Stimulated activated CD4-positive, alpha-beta T cell treated with anti-CD3 and anti-CD28 coated beads, Interleukin-1b, Interleukin-23, amount 100 ng/mL, for 4 hours (primary cell): Measurements from ENCODE around the gene ARL13B.
"Not testable (repeated sequence)": the region's sequence is repeated elsewhere in the genome, so short reads cannot be mapped to it uniquely, and the experiment has no call there.

Source experiments
- DNase-seq, 2 donors: peaks; one replicate each; pipeline ENCODE4 v3.0.0-alpha.2; 2020; ENCODE audit warnings: low read depth in 2 of 2

ARL13B gene

GRCh38 chr3:93994056-93994455 is 14.1 kb downstream of the ARL13B start:
- no peak for DNase-seq

GRCh38 chr3:94001191-94001590 is 21.2 kb downstream of the ARL13B start:
- DNase-seq = no peak

- no peak for DNase-seq
These were observed 22.0 kb downstream of the ARL13B start for GRCh38 chr3:94001827-94002495.

- peak in 1 of 2 donors; percentile 9 for DNase-seq
These were observed 24.5 kb downstream of the ARL13B start for GRCh38 chr3:94004301-94004910.

- DNase-seq = no peak
These were observed 28.3 kb downstream of the ARL13B start for GRCh38 chr3:94008253-94008652.

GRCh38 chr3:94009608-94010007 is 29.7 kb downstream of the ARL13B start:
- no peak for DNase-seq

GRCh38 chr3:94011233-94011711 is 31.3 kb downstream of the ARL13B start:
- DNase-seq = no peak

- no peak for DNase-seq
These were observed 32.2 kb downstream of the ARL13B start for GRCh38 chr3:94012185-94012584.

GRCh38 chr3:94015025-94015424 is 35.1 kb downstream of the ARL13B start:
- no peak for DNase-seq

- no peak for DNase-seq
These were observed 39.7 kb downstream of the ARL13B start for GRCh38 chr3:94019659-94020058.

GRCh38 chr3:94020293-94020692 is 40.3 kb downstream of the ARL13B start:
- DNase-seq = no peak

- DNase-seq = no peak
These were observed 44.4 kb downstream of the ARL13B start for GRCh38 chr3:94024385-94024784.

GRCh38 chr3:94026623-94027022 is 46.7 kb downstream of the ARL13B start:
- DNase-seq = no peak

- DNase-seq = no peak
These were observed 48.3 kb downstream of the ARL13B start, which contains the start of gene STX19 for GRCh38 chr3:94028093-94028837. TSS of gene STX19 (minus strand) at chr3:94028597. CDS start at chr3:94015269, 13,328 bp downstream.

GRCh38 chr3:94036909-94037507 is 57.1 kb downstream of the ARL13B start:
- no peak for DNase-seq

- DNase-seq = no peak
These were observed 63.3 kb downstream of the ARL13B start for GRCh38 chr3:94043285-94043684.

GRCh38 chr3:94044100-94044936 is 64.4 kb downstream of the ARL13B start:
- DNase-seq = not testable (repeated sequence)

- no peak for DNase-seq
These were observed 66.6 kb downstream of the ARL13B start for GRCh38 chr3:94046533-94046932.

GRCh38 chr3:94049267-94049666 is 69.3 kb downstream of the ARL13B start:
- DNase-seq = no peak

- DNase-seq = no peak
These were observed 70.6 kb downstream of the ARL13B start for GRCh38 chr3:94050546-94050945.

- no peak for DNase-seq
These were observed 81.3 kb downstream of the ARL13B start for GRCh38 chr3:94061297-94061696.
